Trophoblast cell (in vitro differentiated cells and primary cell): ENCODE data around the gene SPON1.

Experiments used
- DNase-seq, 2 donors: peaks; one replicate each; pipeline ENCODE4 v3.0.0-alpha.2; 2016
- H2AFZ ChIP-seq: 2 replicates; pipeline ENCODE4 v1.6.1; 2013; ENCODE audit warnings: low read length, moderate library complexity, mild to moderate bottlenecking; ENCODE audit not compliant: insufficient read depth, poor library complexity
- H2AK5ac ChIP-seq: 2 replicates; pipeline ENCODE4 v1.6.1; 2013; ENCODE audit warnings: mild to moderate bottlenecking, low read length
- H2BK120ac ChIP-seq: 2 replicates; pipeline ENCODE4 v1.6.1; 2013; ENCODE audit warnings: low read length, mild to moderate bottlenecking, moderate library complexity; ENCODE audit not compliant: insufficient read depth, poor library complexity
- H2BK12ac ChIP-seq: 2 replicates; pipeline ENCODE4 v1.6.1; 2013; ENCODE audit warnings: mild to moderate bottlenecking, low read length, moderate library complexity
- H2BK5ac ChIP-seq: 2 replicates; pipeline ENCODE4 v1.6.1; 2013; ENCODE audit warnings: low read length, low read depth, moderate library complexity, mild to moderate bottlenecking; ENCODE audit not compliant: poor library complexity
- H3K14ac ChIP-seq: 2 replicates; pipeline ENCODE4 v1.6.1; 2013; ENCODE audit warnings: mild to moderate bottlenecking, low read length
- H3K18ac ChIP-seq: 2 replicates; pipeline ENCODE4 v1.6.1; 2013; ENCODE audit warnings: mild to moderate bottlenecking, low read length
- H3K23ac ChIP-seq: 2 replicates; pipeline ENCODE4 v1.6.1; 2013; ENCODE audit warnings: low read length
- H3K27ac ChIP-seq: 2 replicates; pipeline ENCODE4 v1.5.1; 2013; ENCODE audit warnings: low read depth, mild to moderate bottlenecking, inconsistent platforms, low read length, moderate library complexity
- H3K27me3 ChIP-seq: 2 replicates; pipeline ENCODE4 v1.6.1; 2013; ENCODE audit warnings: inconsistent platforms, mild to moderate bottlenecking, low read length, moderate library complexity; ENCODE audit not compliant: insufficient read depth
- H3K36me3 ChIP-seq, 2 experiments: 1 replicate in 1 of 2; 2 replicates in 1 of 2; pipeline ENCODE4 v1.6.1; 2013; ENCODE audit warnings: low read length in 2 of 2, mild to moderate bottlenecking in 2 of 2, moderate library complexity in 1 of 2; ENCODE audit not compliant: insufficient read depth in 2 of 2, control insufficient read depth in 1 of 2
- H3K4ac ChIP-seq: 2 replicates; pipeline ENCODE4 v1.6.1; 2013; ENCODE audit warnings: low read depth, mild to moderate bottlenecking, low read length, moderate library complexity
- H3K4me1 ChIP-seq, 2 experiments: 1 replicate in 1 of 2; 2 replicates in 1 of 2; pipeline ENCODE4 v1.6.1; 2013; ENCODE audit warnings: low read length in 2 of 2, mild to moderate bottlenecking in 2 of 2, moderate library complexity in 1 of 2; ENCODE audit not compliant: insufficient read depth in 2 of 2, control insufficient read depth in 1 of 2
- H3K4me2 ChIP-seq: 2 replicates; pipeline ENCODE4 v1.6.1; 2013; ENCODE audit warnings: inconsistent platforms, mild to moderate bottlenecking, low read length, moderate library complexity
- H3K4me3 ChIP-seq: 2 replicates; pipeline ENCODE4 v1.5.1; 2013; ENCODE audit warnings: mild to moderate bottlenecking, low read depth, low read length, inconsistent platforms
- H3K79me1 ChIP-seq: one replicate; pipeline ENCODE4 v1.6.1; 2013; ENCODE audit warnings: low read length
- H3K79me2 ChIP-seq: 2 replicates; pipeline ENCODE4 v1.6.1; 2013; ENCODE audit warnings: low read length, mild to moderate bottlenecking; ENCODE audit not compliant: control insufficient read depth, insufficient read depth, poor library complexity
- H3K9ac ChIP-seq: 2 replicates; pipeline ENCODE4 v1.6.1; 2013; ENCODE audit warnings: mild to moderate bottlenecking, low read length
- H3K9me3 ChIP-seq: 2 replicates; pipeline ENCODE4 v1.6.1; 2013; ENCODE audit warnings: low read depth, mild to moderate bottlenecking, control low read depth, inconsistent platforms, low read length; ENCODE audit not compliant: insufficient read depth
- H4K12ac ChIP-seq: 2 replicates; pipeline ENCODE4 v1.6.1; 2013; ENCODE audit warnings: low read depth, mild to moderate bottlenecking, low read length, moderate library complexity
- H4K8ac ChIP-seq: 2 replicates; pipeline ENCODE4 v1.6.1; 2013; ENCODE audit warnings: low read depth, mild to moderate bottlenecking, low read length, moderate library complexity
- H4K91ac ChIP-seq: one replicate; pipeline ENCODE4 v1.6.1; 2013; ENCODE audit warnings: low read depth, mild to moderate bottlenecking, low read length, moderate library complexity
- WGBS: extraction: QIAGEN DNeasy Blood & Tissue Kit; methylation state at CpG from one replicate; pipeline ENCODE4 v1.1.7; 2013; ENCODE audit warnings: missing lambda C conversion rate; ENCODE audit not compliant: insufficient read length, insufficient coverage; ENCODE audit errors: extremely low coverage; 5-methylcytosine and 5-hydroxymethylcytosine counted together

Gene SPON1

GRCh38 chr11:14022251-14022650 is 59.7 kb downstream of the SPON1 start:
- no peaks in the 10 kb centered on the region for H3K36me3 ChIP-seq
- no peak for DNase-seq

GRCh38 chr11:14022821-14023220 is 60.3 kb downstream of the SPON1 start:
- no peaks in the 10 kb centered on the region for H3K79me1 ChIP-seq
- no peak overlapping the region for H4K8ac ChIP-seq
- H2BK12ac ChIP-seq, result no peak overlapping the region
- no peak overlapping the region for H3K27ac ChIP-seq
- H3K79me2 ChIP-seq, result no peaks in the 10 kb centered on the region
- no peak overlapping the region for H3K9ac ChIP-seq
- WGBS, result no CpG with 5 or more reads among the region's 6 CpGs
- H3K18ac ChIP-seq, result no peak overlapping the region
- no peak for DNase-seq
- H3K4me2 ChIP-seq, result no peak overlapping the region
- H3K4me1 ChIP-seq, result peaks cover 4 to 6% of the 10 kb centered on the region in 2 experiments
- no peak overlapping the region for H2BK5ac ChIP-seq
- H3K27me3 ChIP-seq, result no peaks in the 10 kb centered on the region
- H3K14ac ChIP-seq, result no peak overlapping the region
- no peak overlapping the region for H2AFZ ChIP-seq
- no peak overlapping the region for H4K91ac ChIP-seq
- no peak overlapping the region for H4K12ac ChIP-seq
- no peak overlapping the region for H3K4ac ChIP-seq
- no peak overlapping the region for H2AK5ac ChIP-seq
- H3K36me3 ChIP-seq, result no peaks in the 10 kb centered on the region
- no peak overlapping the region for H2BK120ac ChIP-seq
- H3K9me3 ChIP-seq, result no peaks in the 10 kb centered on the region
- H3K4me3 ChIP-seq, result no peak overlapping the region
- no peak overlapping the region for H3K23ac ChIP-seq

More at GRCh38 chr11:14022251-14022650, 59.7 kb downstream of the SPON1 start:
- H3K27ac ChIP-seq, result no peak overlapping the region
- no peak overlapping the region for H2BK120ac ChIP-seq
- no peaks in the 10 kb centered on the region for H3K9me3 ChIP-seq
- H3K4me1 ChIP-seq, result peaks cover 4 to 6% of the 10 kb centered on the region in 2 experiments
- H3K4me2 ChIP-seq, result no peak overlapping the region
- H3K9ac ChIP-seq, result no peak overlapping the region
- no peaks in the 10 kb centered on the region for H3K79me1 ChIP-seq
- no peak overlapping the region for H2AK5ac ChIP-seq
- no peak overlapping the region for H2AFZ ChIP-seq
- no peak overlapping the region for H3K18ac ChIP-seq
- H2BK12ac ChIP-seq, result no peak overlapping the region
- no peaks in the 10 kb centered on the region for H3K79me2 ChIP-seq
- no peak overlapping the region for H3K23ac ChIP-seq
- no CpG with 5 or more reads among the region's 3 CpGs for WGBS
- H4K91ac ChIP-seq, result no peak overlapping the region
- no peak overlapping the region for H2BK5ac ChIP-seq
- H3K4me3 ChIP-seq, result no peak overlapping the region
- H3K14ac ChIP-seq, result no peak overlapping the region
- no peak overlapping the region for H4K12ac ChIP-seq
- no peaks in the 10 kb centered on the region for H3K27me3 ChIP-seq
- H3K4ac ChIP-seq, result no peak overlapping the region
- H4K8ac ChIP-seq, result no peak overlapping the region

- Histone ChIP-seq H3K27me3 (no peaks in the 10 kb centered on the region), H3K9ac (no peak overlapping the region), H2AK5ac (no peak overlapping the region), H3K14ac (no peak overlapping the region), H3K4ac (no peak overlapping the region), H2BK12ac (no peak overlapping the region), H3K4me1 (peaks cover 0 to 4% of the 10 kb centered on the region in 2 experiments), H3K79me1 (no peaks in the 10 kb centered on the region), H4K12ac (no peak overlapping the region), H3K4me3 (no peak overlapping the region), H2BK120ac (no peak overlapping the region), H3K18ac (no peak overlapping the region), H3K9me3 (no peaks in the 10 kb centered on the region), H4K91ac (no peak overlapping the region), H2AFZ (no peak overlapping the region), H3K36me3 (no peaks in the 10 kb centered on the region), H3K4me2 (no peak overlapping the region), H2BK5ac (no peak overlapping the region), H4K8ac (no peak overlapping the region), H3K79me2 (no peaks in the 10 kb centered on the region), H3K23ac (no peak overlapping the region), H3K27ac (no peak overlapping the region)
- no CpG with 5 or more reads among the region's 6 CpGs for WGBS
- no peak for DNase-seq
Measured at GRCh38 chr11:14026961-14027360, 64.4 kb downstream of the SPON1 start.

- H4K91ac ChIP-seq, result no peak overlapping the region
Measured at GRCh38 chr11:14027525-14027924, 65.0 kb downstream of the SPON1 start.

More at GRCh38 chr11:14027525-14027924, 65.0 kb downstream of the SPON1 start:
- no CpG with 5 or more reads among the region's 1 CpG for WGBS
- Histone ChIP-seq H2AK5ac (no peak overlapping the region), H4K12ac (no peak overlapping the region), H3K9me3 (no peaks in the 10 kb centered on the region), H3K14ac (no peak overlapping the region), H2BK120ac (no peak overlapping the region), H3K27ac (no peak overlapping the region), H3K36me3 (no peaks in the 10 kb centered on the region), H3K79me2 (no peaks in the 10 kb centered on the region), H3K4me3 (no peak overlapping the region), H4K8ac (no peak overlapping the region), H3K9ac (no peak overlapping the region), H2BK5ac (no peak overlapping the region), H2AFZ (no peak overlapping the region), H3K23ac (no peak overlapping the region), H3K27me3 (no peaks in the 10 kb centered on the region), H3K4ac (no peak overlapping the region), H3K79me1 (no peaks in the 10 kb centered on the region), H3K4me2 (no peak overlapping the region), H3K18ac (no peak overlapping the region), H3K4me1 (peaks cover 0 to 4% of the 10 kb centered on the region in 2 experiments), H2BK12ac (no peak overlapping the region)
- no peak for DNase-seq
